ENCODE data around the gene FAM120B. TPM values are rescaled to one million over a fixed set of nuclear protein-coding genes. Genes with fewer than 3 reads are reported as not detected.
A peak's percentile ranks its signal among the peaks of the same experiment; 100 is the strongest.

The FAM120B gene
- total RNA-seq, 1 donor = 14.8 TPM

- no peak for DNase-seq (ENCODE audit: low read depth in 2 of 3, low spot score in 2 of 3)
These were observed 21.6 kb upstream of the FAM120B start for GRCh38 chr6:170284866-170285469.

GRCh38 chr6:170285482-170285881 lies 21.1 kb upstream of the FAM120B start:
- DNase-seq (ENCODE audit: low read depth in 2 of 3, low spot score in 2 of 3) = no peak

GRCh38 chr6:170286246-170286933 lies 20.2 kb upstream of the FAM120B start:
- peak in 1 of 3 donors; percentile 57 for DNase-seq (ENCODE audit: low read depth in 2 of 3, low spot score in 2 of 3)

- DNase-seq (ENCODE audit: low read depth in 2 of 3, low spot score in 2 of 3) = no peak
These were observed 19.7 kb upstream of the FAM120B start for GRCh38 chr6:170286934-170287265.

- no peak for DNase-seq (ENCODE audit: low read depth in 2 of 3, low spot score in 2 of 3)
These were observed 19.1 kb upstream of the FAM120B start for GRCh38 chr6:170287371-170287876.

- DNase-seq (ENCODE audit: low read depth in 2 of 3, low spot score in 2 of 3) = no peak
These were observed 18.4 kb upstream of the FAM120B start for GRCh38 chr6:170288091-170288631.

- DNase-seq (ENCODE audit: low read depth in 2 of 3, low spot score in 2 of 3) = no peak
These were observed 17.7 kb upstream of the FAM120B start for GRCh38 chr6:170288852-170289179.

- DNase-seq (ENCODE audit: low read depth in 2 of 3, low spot score in 2 of 3) = no peak
These were observed 17.2 kb upstream of the FAM120B start for GRCh38 chr6:170289180-170289931.

- no peak for DNase-seq (ENCODE audit: low read depth in 2 of 3, low spot score in 2 of 3)
These were observed 16.6 kb upstream of the FAM120B start for GRCh38 chr6:170289951-170290295.

- DNase-seq (ENCODE audit: low read depth in 2 of 3, low spot score in 2 of 3) = peak in 2 of 3 donors; percentile 43 to 45
These were observed 16.0 kb upstream of the FAM120B start, which contains the start of gene DLL1 for GRCh38 chr6:170290296-170291128. Gene DLL1 (minus strand): TSS chr6:170291078. CDS start chr6:170290139, 939 bp downstream.

- peak in 2 of 3 donors; percentile 39 to 54 for DNase-seq (ENCODE audit: low read depth in 2 of 3, low spot score in 2 of 3)
These were observed 15.1 kb upstream of the FAM120B start for GRCh38 chr6:170291271-170292110.

- no peak for DNase-seq (ENCODE audit: low read depth in 2 of 3, low spot score in 2 of 3)
These were observed 14.5 kb upstream of the FAM120B start for GRCh38 chr6:170292111-170292406.

GRCh38 chr6:170292407-170293158 lies 14.0 kb upstream of the FAM120B start:
- no peak for DNase-seq (ENCODE audit: low read depth in 2 of 3, low spot score in 2 of 3)

- DNase-seq (ENCODE audit: low read depth in 2 of 3, low spot score in 2 of 3) = no peak
These were observed 13.0 kb upstream of the FAM120B start for GRCh38 chr6:170293341-170294231.

- DNase-seq (ENCODE audit: low read depth in 2 of 3, low spot score in 2 of 3) = no peak
These were observed 12.2 kb upstream of the FAM120B start for GRCh38 chr6:170294298-170294730.

GRCh38 chr6:170294813-170295509 lies 11.6 kb upstream of the FAM120B start:
- DNase-seq (ENCODE audit: low read depth in 2 of 3, low spot score in 2 of 3) = no peak
